HCT116 (cell line): ENCODE data around the gene ANTXR2. TPM values are rescaled to one million over a fixed set of nuclear protein-coding genes. Genes with fewer than 3 reads are reported as not detected.

Source experiments
- ATAC-seq: fragments of 200-7000 bp; cut with Tn5 transposase; 2 replicates; pipeline ENCODE4 v1.9.1; 2020; ENCODE audit warnings: mild to moderate bottlenecking, moderate library complexity
- BruUV-seq: library from RNA; stranded (reverse); fragments of 400-500 nt; replicated peaks from 2 replicates; lab custom pipeline; 2021; lab: Mats Ljungman, UMichigan
- CTCF ChIA-PET: fragments of 300-600 bp; sonication (Branson Sonifier 250); formaldehyde crosslinking; loops from one replicate; lab custom pipeline; 2021; ENCODE audit warnings: antibody characterized with exemption; lab: Charles Lee
- POLR2A ChIA-PET: fragments of 300-600, 350-600 bp; sonication (Branson Sonifier 250); formaldehyde crosslinking; loops from one replicate; lab custom pipeline; 2021; ENCODE audit warnings: antibody characterized with exemption; lab: Charles Lee
- RAD21 ChIA-PET, 2 experiments: fragments of 300-600 bp; sonication (Branson Sonifier 250); formaldehyde crosslinking; loops; one replicate each; lab custom pipeline; 2023; ENCODE audit warnings: low total read pairs in 2 of 2; ENCODE audit not compliant: uncharacterized antibody in 2 of 2, unreplicated experiment in 2 of 2, low non-redundant PET in 1 of 2; lab: Charles Lee
- DNase-seq: peaks from one replicate; pipeline ENCODE4 v3.0.0-alpha.2; 2010; ENCODE audit warnings: low read depth, low spot score
- H2AFZ ChIP-seq: fragments of 200-600 bp; shearing (Covaris generic), sonication (generic); 2 replicates; pipeline ENCODE4 v1.6.1; 2017; ENCODE audit warnings: low read depth, mixed run types, mixed read lengths, antibody characterized with exemption, low read length; ENCODE audit not compliant: poor library complexity, severe bottlenecking
- H3K27ac ChIP-seq: 2 replicates; pipeline ENCODE4 v1.5.1; 2012; ENCODE audit warnings: low read depth, low read length
- H3K27me3 ChIP-seq: fragments of 200-600 bp; sonication (generic); 2 replicates; pipeline ENCODE4 v1.6.1; 2016; ENCODE audit warnings: mixed run types, low read length, mixed read lengths; ENCODE audit not compliant: insufficient read depth
- H3K36me3 ChIP-seq, 2 experiments: fragments of 200-500 bp in 1 of 2; fragments of 200-600 bp in 1 of 2; sonication (Bioruptor generic) in 1 of 2; sonication (generic) in 1 of 2; 2 replicates each; pipeline versions ENCODE4 v1.5.1 to v1.6.1; 2014 to 2016; ENCODE audit warnings: low read length in 2 of 2, inconsistent platforms in 1 of 2, mixed read lengths in 1 of 2, mixed run types in 1 of 2; ENCODE audit not compliant: insufficient read depth in 2 of 2, control insufficient read depth in 1 of 2
- H3K4me1 ChIP-seq, 2 experiments: fragments of 200-600 bp in 1 of 2; sonication (generic) in 1 of 2; 2 replicates each; pipeline versions ENCODE4 v1.5.1 to v1.6.1; 2012 to 2017; ENCODE audit warnings: low read length in 2 of 2, inconsistent platforms in 1 of 2, mild to moderate bottlenecking in 1 of 2, mixed read lengths in 1 of 2, mixed run types in 1 of 2, moderate library complexity in 1 of 2; ENCODE audit not compliant: insufficient read depth in 2 of 2, control insufficient read depth in 1 of 2
- H3K4me2 ChIP-seq: fragments of 200-600 bp; sonication (generic); 2 replicates; pipeline ENCODE4 v1.6.1; 2017; ENCODE audit warnings: mixed run types, low read length, mixed read lengths
- H3K4me3 ChIP-seq, 2 experiments: fragments of 200-600 bp in 1 of 2; sonication (generic) in 1 of 2; replicated peaks in 1 of 2; 2 replicates each; pipeline ENCODE4 v1.5.1; 2011 to 2016; ENCODE audit warnings: low read length in 2 of 2, control low read depth in 1 of 2, low read depth in 1 of 2, mild to moderate bottlenecking in 1 of 2, mixed read lengths in 1 of 2, mixed run types in 1 of 2
- H3K79me2 ChIP-seq: fragments of 200-600 bp; sonication (generic); 2 replicates; pipeline ENCODE4 v1.6.1; 2017; ENCODE audit warnings: mild to moderate bottlenecking, mixed run types, low read length, moderate library complexity, mixed read lengths; ENCODE audit not compliant: insufficient read depth
- H3K9ac ChIP-seq: fragments of 200-600 bp; sonication (generic); 2 replicates; pipeline ENCODE4 v1.6.1; 2016; ENCODE audit warnings: low read length, mixed read lengths
- H3K9me2 ChIP-seq: fragments of 200-600 bp; sonication (generic), shearing (Covaris generic); 2 replicates; pipeline ENCODE4 v1.6.1; 2017; ENCODE audit warnings: mixed run types, mild to moderate bottlenecking, moderate library complexity; ENCODE audit not compliant: insufficient read depth
- H3K9me3 ChIP-seq, 2 experiments: fragments of 200-500 bp in 1 of 2; fragments of 200-600 bp in 1 of 2; sonication (Bioruptor generic) in 1 of 2; sonication (generic) in 1 of 2; 2 replicates each; pipeline ENCODE4 v1.6.1; 2014 to 2017; ENCODE audit warnings: low read length in 2 of 2, mixed read lengths in 2 of 2, inconsistent platforms in 1 of 2, low read depth in 1 of 2, mild to moderate bottlenecking in 1 of 2, mixed run types in 1 of 2, moderate library complexity in 1 of 2; ENCODE audit not compliant: control insufficient read depth in 1 of 2, insufficient read depth in 1 of 2
- H4K20me1 ChIP-seq: fragments of 200-600 bp; sonication (generic), shearing (Covaris generic); 2 replicates; pipeline ENCODE4 v1.6.1; 2017; ENCODE audit warnings: mixed run types, mild to moderate bottlenecking, moderate library complexity; ENCODE audit not compliant: insufficient read depth
- CBX3 ChIP-seq: IDR thresholded peaks from 2 replicates; pipeline ENCODE4 v1.6.1; 2012; ENCODE audit warnings: low read depth
- CTCF ChIP-seq, 3 experiments: fragments of 200-600 bp in 1 of 3; sonication (generic) in 1 of 3; IDR thresholded peaks in 2 of 3; conservative IDR thresholded peaks in 1 of 3; 2 replicates each; pipeline ENCODE4 v1.5.1; 2012 to 2017; ENCODE audit warnings: low read depth in 2 of 3, low read length in 2 of 3, antibody characterized with exemption in 1 of 3, borderline replicate concordance in 1 of 3, control low read depth in 1 of 3, mild to moderate bottlenecking in 1 of 3, mixed read lengths in 1 of 3, mixed run types in 1 of 3, moderate library complexity in 1 of 3; ENCODE audit not compliant: insufficient read depth in 1 of 3
- ELF1 ChIP-seq: IDR thresholded peaks from 2 replicates; pipeline ENCODE4 v1.6.1; 2012; ENCODE audit warnings: low read depth, borderline replicate concordance
- JUND ChIP-seq: IDR thresholded peaks from 2 replicates; pipeline ENCODE4 v1.6.1; 2012
- REST ChIP-seq: IDR thresholded peaks from 2 replicates; pipeline ENCODE4 v1.6.1; 2012; ENCODE audit warnings: low read depth
- TCF7L2 ChIP-seq: IDR thresholded peaks from 2 replicates; pipeline ENCODE4 v1.7.0; 2011; ENCODE audit warnings: borderline replicate concordance, inconsistent platforms; ENCODE audit not compliant: insufficient read depth, insufficient read length; ENCODE audit errors: extremely low read depth
- ZNF274 ChIP-seq: fragments of 200-500 bp; sonication (Bioruptor generic); IDR thresholded peaks from 2 replicates; pipeline ENCODE4 v1.6.1; 2014; ENCODE audit warnings: mild to moderate bottlenecking, low read depth, low read length, inconsistent platforms
- intact Hi-C: fragments of 100-400 bp; cut with micrococcal nuclease; formaldehyde crosslinking; loops from 2 replicates; pipeline ENCODE4 v1.10.0; 2022
- total RNA-seq: library from RNA; stranded (reverse); gene quantifications from one replicate; pipeline ENCODE4 v1.2.1, GENCODE V29; 2021; ENCODE audit not compliant: unreplicated experiment

Gene ANTXR2
- total RNA-seq, 1 experiment from 2014 or later: 6.3 TPM

DNA sequence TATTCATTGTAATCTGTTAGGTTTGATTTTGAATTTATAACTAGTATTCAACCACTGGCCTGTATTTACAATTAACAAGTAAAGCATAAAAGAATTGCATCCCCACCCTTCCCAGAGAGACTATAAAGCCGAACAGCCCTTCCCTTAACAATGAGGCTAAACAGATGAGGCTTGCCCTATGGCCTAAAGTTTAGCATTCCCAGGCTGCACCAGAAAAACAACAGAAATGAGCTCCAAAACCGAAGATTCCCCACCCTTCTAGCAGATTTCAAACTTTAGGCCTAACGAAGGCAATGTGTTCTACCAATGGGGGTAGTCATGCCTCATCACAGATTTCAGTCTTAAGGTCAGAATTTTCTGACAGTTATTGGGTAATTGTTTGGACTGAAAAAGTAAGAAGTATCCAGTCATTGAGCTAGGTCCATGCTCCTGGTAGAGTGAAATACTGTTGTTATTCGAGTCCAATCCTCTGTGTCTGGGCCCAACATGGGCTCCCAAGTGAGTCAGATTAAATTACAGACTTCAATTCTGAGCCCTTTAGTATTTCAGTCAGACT, 197.6 kb downstream of the ANTXR2 start:
- Histone ChIP-seq H3K4me1 (no peaks in the 10 kb centered on the region), H3K9me2 (no peaks in the 10 kb centered on the region), H3K27me3 (no peaks in the 10 kb centered on the region), H2AFZ (no peak overlapping the region), H3K27ac (no peak overlapping the region), H3K4me2 (no peak overlapping the region)
- RAD21 ChIA-PET: no interaction called here
- POLR2A ChIA-PET: no interaction called here
- no peak for DNase-seq
- CTCF ChIA-PET: no interaction called here
- intact Hi-C loops: no loop called here
- no peak for TF ChIP-seq ZNF274
- TF ChIP-seq, all 23 proteins: peak for 0
- ATAC-seq: no peak
- Histone ChIP-seq H3K9me3 (no peaks in the 10 kb centered on the region), H4K20me1 (no peaks in the 10 kb centered on the region), H3K9ac (no peak overlapping the region), H3K36me3 (no peaks in the 10 kb centered on the region), H3K79me2 (no peaks in the 10 kb centered on the region), H3K4me3 (no peak overlapping the region)
- BruUV-seq: no TSS peak

GRCh38 chr4:79874197-79874596, 198.8 kb downstream of the ANTXR2 start:
- BruUV-seq: no TSS peak
- H3K79me2 ChIP-seq: no peaks in the 10 kb centered on the region
- H3K4me3 ChIP-seq: no peak overlapping the region
- DNase-seq: no peak
- no peak for TF ChIP-seq REST
- TF ChIP-seq CTCF (IDR thresholded peaks at IDR 0.05 in 2 of 3, conservative IDR thresholded peaks at IDR 0.05 in 1 of 3; ENCODE audit: borderline replicate concordance in 1 of 3, insufficient read depth in 1 of 3, low read depth in 2 of 3, low read length in 2 of 3): no peak
- TF ChIP-seq ELF1: no peak
- no peak for TF ChIP-seq TCF7L2
- no peak for TF ChIP-seq JUND
- TF ChIP-seq CBX3: no peak
- no peaks in the 10 kb centered on the region for H3K9me2 ChIP-seq
- no peaks in the 10 kb centered on the region for H4K20me1 ChIP-seq
- H3K9ac ChIP-seq: no peak overlapping the region
- H3K27me3 ChIP-seq: no peaks in the 10 kb centered on the region
- ATAC-seq: no peak
- H3K9me3 ChIP-seq: no peaks in the 10 kb centered on the region
- H3K4me2 ChIP-seq: no peak overlapping the region
- no peaks in the 10 kb centered on the region for H3K36me3 ChIP-seq
- no peak overlapping the region for H3K27ac ChIP-seq
- no peak overlapping the region for H2AFZ ChIP-seq
- ChIA-PET CTCF (no interaction called here), RAD21 (no interaction called here), POLR2A (no interaction called here)
- intact Hi-C loops: no loop called here
- no peaks in the 10 kb centered on the region for H3K4me1 ChIP-seq
